Fibroblast of upper back skin (primary cell): ENCODE measurements around the gene AKAP17A.
"Not testable (repeated sequence)": the region's sequence is repeated elsewhere in the genome, so short reads cannot be mapped to it uniquely, and the experiment has no call there.

Experiments
- DNase-seq: peaks from one replicate; pipeline ENCODE4 v3.0.0-alpha.2; 2013

The AKAP17A gene

DNA sequence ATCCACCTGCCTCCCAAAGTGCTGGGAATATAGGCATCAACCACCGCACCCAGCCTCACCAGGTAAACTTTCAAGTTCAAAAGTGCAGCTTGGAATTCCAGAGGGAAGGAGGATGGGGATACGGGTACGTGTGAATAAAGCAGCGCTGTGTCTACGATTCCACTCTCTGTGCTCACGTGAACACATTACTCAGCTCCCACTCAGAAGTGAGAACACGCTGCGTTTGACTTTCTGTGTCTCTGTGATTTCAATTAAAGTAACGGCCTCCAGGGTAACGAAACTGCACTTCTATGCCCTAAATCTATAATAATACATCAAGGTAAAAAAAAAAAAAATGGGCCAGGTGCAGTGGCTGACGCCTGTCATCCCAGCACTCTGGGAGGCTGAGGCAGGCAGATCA is 15.1 kb downstream of the AKAP17A start:
- DNase-seq, result no peak

- no peak for DNase-seq
Observed at GRCh38 chrX:1609311-1609710, 17.9 kb downstream of the AKAP17A start.

- no peak for DNase-seq
Observed at GRCh38 chrX:1609762-1610161, 18.4 kb downstream of the AKAP17A start.

DNA sequence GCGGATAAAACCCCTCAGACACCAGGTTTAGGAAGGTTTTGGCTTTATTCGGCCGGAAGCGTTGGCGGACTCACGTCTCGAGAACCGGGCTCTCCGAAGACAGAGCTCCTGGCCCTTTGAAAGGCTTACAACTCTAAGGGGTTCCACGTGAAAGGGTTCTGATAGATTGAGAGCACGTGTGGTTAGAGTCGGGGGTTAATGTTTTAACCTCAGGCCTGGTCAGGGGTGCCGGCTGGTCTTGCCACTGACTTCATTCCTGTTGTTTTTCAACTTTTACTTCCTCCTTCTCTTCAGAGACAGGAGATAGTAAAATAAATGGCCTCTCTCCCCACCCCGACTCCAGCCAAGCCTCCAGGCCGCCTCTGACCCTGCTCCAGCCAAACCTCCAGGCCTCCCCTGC is 18.8 kb downstream of the AKAP17A start:
- no peak for DNase-seq

- DNase-seq, result no peak
Observed at GRCh38 chrX:1610736-1611135, 19.3 kb downstream of the AKAP17A start.

- DNase-seq, result no peak
Observed at GRCh38 chrX:1612641-1613286, 21.4 kb downstream of the AKAP17A start.

- no peak for DNase-seq
Observed at GRCh38 chrX:1614927-1615326, 23.5 kb downstream of the AKAP17A start, which contains the start of gene ASMT. Gene ASMT (plus strand): TSS chrX:1615059. CDS start chrX:1615200, 141 bp downstream.

DNA sequence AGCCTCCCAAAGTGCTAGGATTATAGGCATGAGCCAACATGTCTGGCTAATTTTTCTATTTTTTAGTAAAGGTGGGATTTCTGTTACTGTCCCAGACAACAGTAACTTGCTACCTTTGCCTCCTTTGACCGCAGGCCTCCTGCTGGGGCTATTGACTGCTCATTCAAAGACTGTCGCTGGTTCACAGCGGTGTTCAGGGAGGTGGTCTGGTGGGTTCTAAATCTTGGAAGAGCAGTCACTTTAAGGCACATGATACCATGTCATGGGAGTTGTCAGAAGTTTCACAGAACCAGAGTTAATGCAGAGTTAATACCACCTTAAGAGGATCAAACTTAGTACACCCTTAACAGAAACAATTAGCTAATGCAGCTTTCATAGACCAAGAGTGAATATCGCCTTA is 27.3 kb downstream of the AKAP17A start:
- DNase-seq, result no peak

GRCh38 chrX:1623691-1624090 is 32.3 kb downstream of the AKAP17A start:
- DNase-seq, result no peak

GRCh38 chrX:1624158-1624860 is 32.9 kb downstream of the AKAP17A start:
- DNase-seq, result not testable (repeated sequence)

- not testable (repeated sequence) for DNase-seq
Observed at GRCh38 chrX:1624861-1625215, 33.4 kb downstream of the AKAP17A start.

GRCh38 chrX:1629244-1629643 is 37.8 kb downstream of the AKAP17A start:
- no peak for DNase-seq

GRCh38 chrX:1646009-1646408 is 54.6 kb downstream of the AKAP17A start:
- no peak for DNase-seq

GRCh38 chrX:1649621-1650020 is 58.2 kb downstream of the AKAP17A start:
- DNase-seq, result peak; percentile 1
